Astrocyte of the cerebellum (primary cell): Measurements from ENCODE around the gene FAM43A.
A peak's percentile ranks its signal among the peaks of the same experiment; 100 is the strongest.

Experiments used
- DNase-seq: peaks from one replicate; pipeline ENCODE4 v3.0.0-alpha.2; 2011; ENCODE audit warnings: low read depth
- H3K4me3 ChIP-seq: 2 replicates; pipeline ENCODE4 v1.5.1; 2011; ENCODE audit warnings: mild to moderate bottlenecking, low read depth, low read length, moderate library complexity
- in situ Hi-C: cut with HindIII; loops from 2 replicates; pipeline ENCODE4 v1.10.0; 2017; ENCODE audit warnings: low sequenced_read_pairs
- TF ChIP-seq, protein P1 (sequence below): IDR thresholded peaks from 2 replicates; pipeline ENCODE4 v1.5.1; 2012; ENCODE audit warnings: low read length, low read depth, moderate library complexity, mild to moderate bottlenecking; ENCODE audit errors: missing control alignments

Gene FAM43A

DNA sequence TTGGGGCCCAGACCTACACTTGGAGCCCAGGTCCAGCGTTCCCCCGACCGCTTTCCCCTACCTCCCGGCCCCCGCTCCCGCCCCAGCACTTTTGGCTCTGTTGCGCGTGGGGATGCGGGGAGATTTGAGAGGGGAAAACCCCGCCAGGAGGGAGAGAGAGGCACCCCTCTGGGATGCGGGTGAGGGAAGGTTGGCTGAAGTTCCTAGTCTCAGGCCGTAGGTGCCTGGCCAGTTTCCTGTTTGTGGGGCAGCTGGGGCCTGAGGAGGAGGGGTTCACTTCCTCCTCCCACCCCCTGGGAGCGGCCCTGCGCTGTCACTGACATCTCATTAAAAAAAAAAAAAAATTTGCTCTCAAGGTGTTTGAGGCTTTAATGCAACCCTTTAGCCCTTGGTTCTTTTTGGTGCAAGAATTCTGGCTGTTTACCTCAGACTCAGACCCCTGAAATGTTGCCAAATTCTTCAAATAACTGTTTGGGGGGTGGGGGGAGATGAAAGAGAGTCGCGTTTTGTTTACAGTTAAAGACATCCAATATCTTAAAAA, 2.6 kb downstream of the FAM43A start:
- in situ Hi-C loops = no loop called here
- DNase-seq = no peak
- TF ChIP-seq, protein P1, sequence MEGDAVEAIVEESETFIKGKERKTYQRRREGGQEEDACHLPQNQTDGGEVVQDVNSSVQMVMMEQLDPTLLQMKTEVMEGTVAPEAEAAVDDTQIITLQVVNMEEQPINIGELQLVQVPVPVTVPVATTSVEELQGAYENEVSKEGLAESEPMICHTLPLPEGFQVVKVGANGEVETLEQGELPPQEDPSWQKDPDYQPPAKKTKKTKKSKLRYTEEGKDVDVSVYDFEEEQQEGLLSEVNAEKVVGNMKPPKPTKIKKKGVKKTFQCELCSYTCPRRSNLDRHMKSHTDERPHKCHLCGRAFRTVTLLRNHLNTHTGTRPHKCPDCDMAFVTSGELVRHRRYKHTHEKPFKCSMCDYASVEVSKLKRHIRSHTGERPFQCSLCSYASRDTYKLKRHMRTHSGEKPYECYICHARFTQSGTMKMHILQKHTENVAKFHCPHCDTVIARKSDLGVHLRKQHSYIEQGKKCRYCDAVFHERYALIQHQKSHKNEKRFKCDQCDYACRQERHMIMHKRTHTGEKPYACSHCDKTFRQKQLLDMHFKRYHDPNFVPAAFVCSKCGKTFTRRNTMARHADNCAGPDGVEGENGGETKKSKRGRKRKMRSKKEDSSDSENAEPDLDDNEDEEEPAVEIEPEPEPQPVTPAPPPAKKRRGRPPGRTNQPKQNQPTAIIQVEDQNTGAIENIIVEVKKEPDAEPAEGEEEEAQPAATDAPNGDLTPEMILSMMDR = no peak
- peak overlapping the region; percentile 70 for H3K4me3 ChIP-seq

DNA sequence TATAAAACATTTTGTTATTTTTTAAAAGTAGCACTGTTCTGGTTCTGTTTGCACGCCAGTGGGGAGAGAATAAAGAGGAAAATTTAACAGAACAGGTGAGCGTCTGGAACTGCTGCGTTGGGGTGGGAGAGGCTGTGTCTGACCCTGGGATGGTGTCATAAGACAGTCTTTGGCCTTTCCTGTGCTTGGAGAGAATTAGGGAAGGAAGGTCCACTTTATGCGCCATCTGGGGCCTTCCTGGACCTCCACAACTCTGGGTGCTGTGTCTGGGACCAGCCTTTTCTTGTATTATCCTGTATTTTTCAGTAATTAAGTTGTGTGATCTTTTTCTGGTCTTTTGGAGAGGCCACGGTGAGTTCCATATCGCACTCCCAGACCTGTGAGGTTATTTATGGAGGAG, 3.3 kb downstream of the FAM43A start:
- peak overlapping the region; percentile 70 for H3K4me3 ChIP-seq
- no peak for DNase-seq
- in situ Hi-C loops = no loop called here
- TF ChIP-seq, protein P1 = no peak

DNA sequence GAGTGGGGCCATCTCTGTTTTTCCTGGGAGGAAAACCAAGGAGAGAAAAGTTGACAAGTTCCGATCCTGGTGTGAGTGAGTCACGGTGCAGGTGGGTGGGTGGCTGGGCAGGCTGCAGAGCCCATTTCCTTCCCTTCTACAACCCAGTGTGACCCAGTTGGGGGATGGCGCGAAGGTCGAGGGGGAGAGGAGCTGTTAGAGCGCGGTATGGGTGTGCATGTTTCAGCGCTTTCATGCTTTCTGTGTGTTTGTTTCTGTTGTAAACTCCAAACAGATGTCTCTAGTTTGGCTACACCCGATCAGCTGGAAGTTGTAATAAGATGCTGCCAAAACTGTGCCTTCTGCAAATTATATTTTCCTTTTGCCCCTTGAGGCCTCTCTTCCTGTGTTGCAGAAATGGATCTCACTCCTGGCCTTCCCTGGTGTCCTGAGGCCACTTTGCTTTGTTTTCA, 3.8 kb downstream of the FAM43A start:
- DNase-seq = peak; percentile 33
- TF ChIP-seq, protein P1 = no peak

GRCh38 chr3:194690501-194691372, 5.1 kb downstream of the FAM43A start:
- no peak overlapping the region for H3K4me3 ChIP-seq
- in situ Hi-C loops = no loop called here
- no peak for DNase-seq
- TF ChIP-seq, protein P1 = no peak

More for the DNA sequence above, 3.8 kb downstream of the FAM43A start:
- in situ Hi-C loops = no loop called here
- H3K4me3 ChIP-seq = peak overlapping the region; percentile 70

DNA sequence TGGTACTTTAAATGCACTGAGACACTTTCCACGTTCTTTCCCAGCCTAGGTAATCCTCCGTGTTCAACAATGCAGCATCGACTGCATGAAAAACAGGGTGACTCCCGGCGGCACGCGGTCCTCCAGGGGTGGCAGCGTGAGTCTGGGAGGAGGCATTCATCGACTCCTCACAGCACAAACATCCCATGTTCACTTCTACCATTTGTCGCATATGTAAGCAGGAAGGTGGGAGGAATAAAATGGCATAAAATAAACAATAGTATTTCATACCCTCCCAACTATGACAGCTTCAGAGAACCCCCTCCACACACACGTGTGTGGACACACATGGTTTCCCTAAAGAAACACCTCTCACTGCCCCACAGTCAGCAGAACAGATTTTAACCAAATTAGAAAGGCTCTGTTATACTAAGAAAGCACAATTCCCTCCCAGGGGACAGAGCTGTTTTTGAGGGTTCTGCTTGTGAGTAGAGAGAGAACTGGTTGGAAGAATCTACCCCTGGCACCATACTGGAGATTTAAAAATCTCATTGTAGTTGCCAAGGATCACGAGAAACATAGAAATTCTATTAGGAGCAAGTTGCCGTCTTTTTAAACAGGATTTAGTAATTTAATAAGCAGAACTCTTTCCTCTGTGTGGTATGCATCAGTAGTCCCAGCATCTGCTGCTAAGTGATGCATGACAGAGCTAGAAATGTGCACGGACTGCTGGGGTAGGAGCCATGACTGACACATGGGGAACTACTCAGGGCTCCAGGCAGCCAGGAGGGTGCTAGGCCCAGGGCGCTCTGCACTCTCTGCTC, 6.0 kb downstream of the FAM43A start:
- no peak for DNase-seq
- TF ChIP-seq, protein P1 = no peak
- no peak overlapping the region for H3K4me3 ChIP-seq
- in situ Hi-C loops = no loop called here

GRCh38 chr3:194696702-194697101, 11.0 kb downstream of the FAM43A start:
- no peak for DNase-seq
- in situ Hi-C loops = no loop called here
- H3K4me3 ChIP-seq = no peak overlapping the region
- TF ChIP-seq, protein P1 = no peak
